Measurements from ENCODE around the gene SH2D5.

SH2D5 gene

DNA sequence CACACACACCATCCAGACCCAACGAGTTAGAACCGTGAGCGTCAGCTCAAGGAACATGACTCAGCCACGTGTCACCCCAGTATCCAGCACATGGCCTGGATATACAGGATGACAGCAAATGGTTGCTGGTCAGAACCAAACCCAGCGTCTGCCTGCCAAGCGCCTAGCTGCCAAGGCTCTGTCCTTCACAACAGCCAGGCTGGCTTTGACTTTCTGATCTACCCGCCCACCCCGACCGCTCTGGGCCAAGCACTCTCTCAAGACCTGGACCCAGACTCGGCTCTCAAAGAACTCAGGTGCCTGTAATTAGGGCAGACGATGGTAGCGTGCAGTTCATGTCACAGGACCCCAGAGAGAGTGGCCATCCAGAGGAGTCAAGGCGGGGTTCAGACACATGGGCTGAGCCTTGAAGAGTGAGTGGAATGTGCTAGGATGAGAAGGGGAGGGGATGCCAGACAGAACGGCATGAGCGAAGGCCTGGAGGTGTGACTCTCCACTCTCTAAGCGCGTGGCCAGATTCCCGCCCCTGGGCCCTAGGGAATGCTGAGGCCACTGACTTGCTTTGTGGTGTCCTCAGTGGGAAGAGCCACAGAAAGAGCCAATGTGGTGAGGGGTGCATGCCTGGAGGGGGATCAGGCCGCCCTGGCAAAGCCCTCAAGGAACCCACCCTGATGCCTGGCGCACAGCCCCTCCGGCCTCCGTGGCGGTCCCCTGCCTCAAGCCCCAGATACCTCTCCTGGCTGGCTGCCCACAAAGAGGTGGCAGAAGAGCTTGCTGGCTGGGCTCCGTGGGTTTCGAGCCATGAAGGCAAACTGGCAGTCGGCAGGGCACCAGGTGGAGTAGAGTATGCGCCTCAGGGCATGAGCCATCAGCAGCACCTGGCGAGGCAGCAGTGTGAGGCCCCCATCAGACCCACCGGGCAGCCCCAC lies 7.0 kb downstream of the SH2D5 start:
- TF ChIP-seq, protein P1, sequence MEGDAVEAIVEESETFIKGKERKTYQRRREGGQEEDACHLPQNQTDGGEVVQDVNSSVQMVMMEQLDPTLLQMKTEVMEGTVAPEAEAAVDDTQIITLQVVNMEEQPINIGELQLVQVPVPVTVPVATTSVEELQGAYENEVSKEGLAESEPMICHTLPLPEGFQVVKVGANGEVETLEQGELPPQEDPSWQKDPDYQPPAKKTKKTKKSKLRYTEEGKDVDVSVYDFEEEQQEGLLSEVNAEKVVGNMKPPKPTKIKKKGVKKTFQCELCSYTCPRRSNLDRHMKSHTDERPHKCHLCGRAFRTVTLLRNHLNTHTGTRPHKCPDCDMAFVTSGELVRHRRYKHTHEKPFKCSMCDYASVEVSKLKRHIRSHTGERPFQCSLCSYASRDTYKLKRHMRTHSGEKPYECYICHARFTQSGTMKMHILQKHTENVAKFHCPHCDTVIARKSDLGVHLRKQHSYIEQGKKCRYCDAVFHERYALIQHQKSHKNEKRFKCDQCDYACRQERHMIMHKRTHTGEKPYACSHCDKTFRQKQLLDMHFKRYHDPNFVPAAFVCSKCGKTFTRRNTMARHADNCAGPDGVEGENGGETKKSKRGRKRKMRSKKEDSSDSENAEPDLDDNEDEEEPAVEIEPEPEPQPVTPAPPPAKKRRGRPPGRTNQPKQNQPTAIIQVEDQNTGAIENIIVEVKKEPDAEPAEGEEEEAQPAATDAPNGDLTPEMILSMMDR (IDR thresholded peaks at IDR 0.05; ENCODE audit: borderline replicate concordance, control extremely low read depth, extremely low read depth, insufficient read depth, missing control alignments): no peak
- in situ Hi-C loops (cut with MboI; ENCODE audit: low sequenced_read_pairs, unreplicated experiment): no loop called here
- DNase-seq (ENCODE audit: low spot score): no peak

DNA sequence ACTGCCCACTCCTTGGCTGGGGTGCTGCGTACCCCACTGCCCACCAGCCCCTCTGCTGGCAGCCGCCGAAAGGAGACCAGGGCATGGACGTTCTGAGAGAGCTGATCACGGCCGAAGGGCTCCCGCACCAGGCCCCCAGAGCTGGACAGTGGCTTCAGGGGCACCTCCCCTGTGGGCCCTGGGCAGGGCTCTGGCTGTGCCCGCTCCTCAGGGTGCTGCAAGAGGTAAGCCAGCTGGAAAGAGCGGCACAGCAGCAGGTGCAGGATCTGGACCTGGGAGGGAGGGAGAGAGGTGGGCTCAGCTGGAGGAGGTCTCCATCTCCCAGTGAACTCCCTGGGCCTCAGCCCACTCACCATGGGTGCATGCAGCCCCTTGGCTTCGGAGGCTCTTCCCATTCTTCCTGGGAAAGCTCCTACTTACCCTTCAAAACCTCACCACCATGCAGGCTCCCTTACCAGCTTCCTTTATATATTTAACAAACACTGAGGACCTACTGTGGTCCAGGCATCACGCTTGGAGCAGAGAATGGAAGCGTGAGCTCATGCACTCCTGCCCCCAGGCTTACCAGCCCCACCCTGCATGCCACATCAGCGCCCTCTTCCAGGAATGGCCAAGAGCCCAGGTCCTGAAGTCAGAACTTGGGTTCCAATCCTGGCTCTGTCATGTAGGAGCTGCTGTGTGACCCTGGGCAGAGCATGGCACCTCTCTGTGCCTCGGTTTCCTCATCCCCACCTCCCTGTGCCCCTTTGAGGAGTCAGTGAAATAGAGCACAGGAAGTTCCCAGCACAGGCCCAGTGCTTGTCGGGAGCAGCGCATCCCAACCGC lies 7.9 kb downstream of the SH2D5 start:
- in situ Hi-C loops (cut with MboI; ENCODE audit: low sequenced_read_pairs, unreplicated experiment): no loop called here
- no peak for DNase-seq (ENCODE audit: low spot score)
- TF ChIP-seq, protein P1 (IDR thresholded peaks at IDR 0.05; ENCODE audit: borderline replicate concordance, control extremely low read depth, extremely low read depth, insufficient read depth, missing control alignments): no peak

DNA sequence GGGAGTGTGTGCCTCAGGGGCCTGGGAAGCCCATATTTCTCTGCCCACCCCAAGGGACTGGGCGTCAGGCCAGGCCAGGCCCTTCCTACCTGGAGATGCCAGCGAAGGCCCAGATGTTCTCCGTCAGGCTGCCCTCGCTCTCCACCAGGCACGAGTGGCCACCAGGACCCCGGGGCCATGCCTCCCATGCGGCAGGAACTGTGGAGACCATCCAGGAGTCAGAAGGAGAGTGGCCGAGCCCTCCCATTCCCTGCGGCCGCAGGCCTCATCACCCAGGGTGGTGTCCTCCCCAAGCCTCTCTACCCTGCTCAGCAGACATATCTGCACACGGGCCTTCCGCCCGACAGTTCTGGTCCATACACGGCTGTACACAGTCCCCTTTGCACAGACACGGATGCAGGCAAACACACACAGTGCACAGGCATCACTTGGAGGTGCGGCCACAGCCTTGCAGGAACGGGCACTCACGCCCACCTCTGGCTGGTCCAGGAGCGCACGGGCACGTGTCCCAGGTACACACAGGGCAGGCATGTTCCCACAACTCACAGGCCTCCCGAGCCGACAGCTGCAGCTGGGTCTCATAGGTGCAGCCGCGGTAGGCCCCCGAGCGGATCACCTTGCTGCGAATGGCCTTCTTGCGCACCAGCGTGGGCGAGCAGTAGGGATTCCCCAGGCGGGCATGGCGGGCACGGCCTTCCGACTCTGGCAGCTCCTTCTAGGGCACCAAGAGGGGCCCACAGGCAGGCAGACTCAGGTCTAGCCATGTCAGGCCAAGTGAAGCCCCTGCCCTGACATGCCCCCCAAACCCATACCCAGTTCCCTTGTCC lies 8.8 kb downstream of the SH2D5 start:
- DNase-seq (ENCODE audit: low spot score): no peak
- in situ Hi-C loops (cut with MboI; ENCODE audit: low sequenced_read_pairs, unreplicated experiment): no loop called here
- TF ChIP-seq, protein P1 (IDR thresholded peaks at IDR 0.05; ENCODE audit: borderline replicate concordance, control extremely low read depth, extremely low read depth, insufficient read depth, missing control alignments): no peak

DNA sequence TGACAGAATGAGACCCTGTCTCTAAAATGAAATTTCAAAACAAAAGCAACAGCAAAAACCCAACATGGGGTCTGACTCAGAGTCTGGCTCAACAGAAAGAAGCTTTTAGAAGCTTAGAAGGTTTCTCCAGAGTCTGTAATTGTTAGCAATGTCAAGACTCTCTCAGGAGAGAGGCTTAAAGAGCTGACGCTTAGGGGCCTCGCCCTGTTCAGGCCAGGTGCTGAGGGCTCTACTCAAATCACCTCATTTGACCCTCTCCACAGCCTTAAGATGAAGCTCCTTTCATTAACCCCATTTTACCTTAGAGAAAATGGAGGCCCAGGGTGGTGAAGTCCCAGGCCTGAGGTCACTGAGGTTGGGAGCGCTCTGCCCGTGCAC lies 9.4 kb downstream of the SH2D5 start:
- no peak for DNase-seq (ENCODE audit: low spot score)
- in situ Hi-C loops (cut with MboI; ENCODE audit: low sequenced_read_pairs, unreplicated experiment): no loop called here
- TF ChIP-seq, protein P1 (IDR thresholded peaks at IDR 0.05; ENCODE audit: borderline replicate concordance, control extremely low read depth, extremely low read depth, insufficient read depth, missing control alignments): no peak

DNA sequence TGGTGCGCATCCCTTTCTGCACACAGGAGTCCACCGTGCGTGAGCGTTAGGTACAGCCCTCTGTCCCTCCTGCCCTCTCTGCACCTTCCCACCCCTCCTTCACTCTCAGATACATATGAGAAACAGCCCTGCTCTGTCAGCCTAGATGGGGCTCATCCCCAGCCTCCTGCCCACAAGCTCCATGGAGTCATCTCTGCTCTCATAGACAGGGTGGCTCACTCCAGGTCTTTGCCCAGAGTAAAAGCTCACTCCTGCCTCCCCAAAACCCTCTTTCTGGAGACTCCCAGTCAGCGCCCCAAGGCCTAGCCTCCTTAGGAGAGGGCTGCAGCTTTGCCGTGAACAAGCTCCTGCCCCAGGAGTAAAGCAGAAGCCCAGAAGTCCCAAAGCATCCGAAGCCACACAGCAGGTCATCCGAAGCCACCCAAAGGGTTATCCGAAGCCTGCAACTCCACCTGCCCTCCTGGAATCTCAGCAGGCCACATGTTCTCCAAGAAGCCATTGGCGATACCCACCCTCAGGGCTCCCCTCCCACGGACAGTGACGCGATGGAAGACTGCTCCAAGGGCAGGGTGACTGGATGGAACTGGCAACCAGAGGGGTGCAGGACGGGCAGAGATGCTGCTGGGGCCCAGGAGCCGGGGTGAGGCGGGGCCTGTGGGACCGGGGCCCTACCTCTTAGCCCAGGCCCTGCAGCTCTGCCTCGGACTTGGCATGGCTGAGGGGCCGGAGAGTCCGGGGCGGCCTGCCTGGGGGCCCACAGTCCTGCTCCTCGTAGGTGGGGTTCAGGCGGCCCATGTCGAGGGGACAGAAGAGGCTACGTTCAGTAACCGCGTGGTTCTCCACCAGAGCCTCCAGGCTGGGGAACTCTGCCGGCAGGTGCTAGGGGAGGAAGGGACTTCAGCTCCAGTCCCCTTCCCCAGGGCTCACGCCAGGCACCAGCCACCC lies 11.1 kb downstream of the SH2D5 start:
- in situ Hi-C loops (cut with MboI; ENCODE audit: low sequenced_read_pairs, unreplicated experiment): no loop called here
- TF ChIP-seq, protein P1 (IDR thresholded peaks at IDR 0.05; ENCODE audit: borderline replicate concordance, control extremely low read depth, extremely low read depth, insufficient read depth, missing control alignments): no peak
- DNase-seq (ENCODE audit: low spot score): no peak
